ENCODE data around the gene FNDC3B. TPM values are rescaled to one million over a fixed set of nuclear protein-coding genes. Genes with fewer than 3 reads are reported as not detected.

FNDC3B gene
- total and polyA plus RNA-seq, 2 donors (not counting 3 experiments of a cell fraction or from before 2014, with no cell fraction given): 91.6 to 295 TPM

GRCh38 chr3:172343117-172343516 lies 303.7 kb downstream of the FNDC3B start:
- no peaks in the 10 kb centered on the region for H3K79me2 ChIP-seq (ENCODE audit: control insufficient read depth, insufficient read depth, low read length)
- H3K9me1 ChIP-seq (replicated peaks; ENCODE audit: control insufficient read depth, extremely low read depth, insufficient read depth, low read length): no peaks in the 10 kb centered on the region
- BruUV-seq (replicated peaks): no TSS peak
- H3K4me3 ChIP-seq (replicated peaks in 1 of 3; ENCODE audit: insufficient read depth in 1 of 3, low read depth in 1 of 3, low read length in 3 of 3): no peak overlapping the region
- H3K27ac ChIP-seq (ENCODE audit: insufficient read depth, low read depth, low read length): no peak overlapping the region
- no peak overlapping the region for H3K9ac ChIP-seq (replicated peaks; ENCODE audit: extremely low read depth, insufficient read depth, low read length)
- no peaks in the 10 kb centered on the region for H3K27me3 ChIP-seq (ENCODE audit: control insufficient read depth in 2 of 2, insufficient read depth in 2 of 2, low read length in 2 of 2)
- peaks cover 40 to 46% of the 10 kb centered on the region in 2 experiments for H3K36me3 ChIP-seq (ENCODE audit: control insufficient read depth in 2 of 2, extremely low read depth in 1 of 2, insufficient read depth in 2 of 2, low read length in 2 of 2)
- CTCF ChIA-PET: interaction anchor here (3.0 kb wide), 1 partner anchor 11 kb away, joined by 65 read pairs; no protein-coding TSS in a partner anchor
- dilution Hi-C loops (cut with MboI; ENCODE audit: extremely low pct_ligation_motif_present, low sequenced_read_pairs) (no loop called here), intact Hi-C loops (cut with micrococcal nuclease) (no loop called here)
- no peak overlapping the region for H3K4me2 ChIP-seq (ENCODE audit: insufficient read depth, low read length)
- H4K20me1 ChIP-seq (replicated peaks; ENCODE audit: control insufficient read depth, extremely low read depth, insufficient read depth, low read length): no peaks in the 10 kb centered on the region
- H3K9me3 ChIP-seq (replicated peaks; ENCODE audit: control insufficient read depth, insufficient read depth, low read length): no peaks in the 10 kb centered on the region
- H2AFZ ChIP-seq (ENCODE audit: low read depth, low read length): no peak overlapping the region
- FAIRE-seq (no peak), DNase-seq (ENCODE audit: low read depth, low spot score) (no peak)
- peaks cover 10% of the 10 kb centered on the region for H3K4me1 ChIP-seq (ENCODE audit: control insufficient read depth, extremely low read depth, insufficient read depth, low read length)
- TF ChIP-seq GATA2 (IDR thresholded peaks at IDR 0.05; ENCODE audit: insufficient read depth, insufficient read length, low read depth, low read length): no peak
- no peak for TF ChIP-seq MAX (IDR thresholded peaks at IDR 0.05; ENCODE audit: insufficient read depth, insufficient read length)
- TF ChIP-seq FOS (IDR thresholded peaks at IDR 0.05; ENCODE audit: borderline replicate concordance, insufficient read depth, low read length): no peak
- TF ChIP-seq POLR2AphosphoS5 (IDR thresholded peaks at IDR 0.05; ENCODE audit: insufficient read depth, low read depth, low read length): no peak
- no peak for TF ChIP-seq EZH2 (IDR thresholded peaks at IDR 0.05; ENCODE audit: borderline replicate concordance, low read depth, low read length, severe bottlenecking)
- no peak for TF ChIP-seq CTCF (IDR thresholded peaks at IDR 0.05; ENCODE audit: extremely low read depth in 1 of 2, insufficient read depth in 1 of 2, low read depth in 1 of 2, low read length in 2 of 2)
- no peak for TF ChIP-seq JUN (IDR thresholded peaks at IDR 0.05; ENCODE audit: borderline replicate concordance, insufficient read depth, insufficient read length, low read depth)
- no peak for TF ChIP-seq POLR2A (IDR thresholded peaks at IDR 0.05; ENCODE audit: low read depth, low read length)
- no peak for TF ChIP-seq MYC (IDR thresholded peaks at IDR 0.05; ENCODE audit: low read depth, low read length)
- POLR2A ChIA-PET: no interaction called here
